Measurements from ENCODE around the gene SELENON. TPM values are rescaled to one million over a fixed set of nuclear protein-coding genes. Genes with fewer than 3 reads are reported as not detected.

The SELENON gene
- total and polyA plus RNA-seq, 2 experiments from 2014 or later = 111 to 123 TPM

DNA sequence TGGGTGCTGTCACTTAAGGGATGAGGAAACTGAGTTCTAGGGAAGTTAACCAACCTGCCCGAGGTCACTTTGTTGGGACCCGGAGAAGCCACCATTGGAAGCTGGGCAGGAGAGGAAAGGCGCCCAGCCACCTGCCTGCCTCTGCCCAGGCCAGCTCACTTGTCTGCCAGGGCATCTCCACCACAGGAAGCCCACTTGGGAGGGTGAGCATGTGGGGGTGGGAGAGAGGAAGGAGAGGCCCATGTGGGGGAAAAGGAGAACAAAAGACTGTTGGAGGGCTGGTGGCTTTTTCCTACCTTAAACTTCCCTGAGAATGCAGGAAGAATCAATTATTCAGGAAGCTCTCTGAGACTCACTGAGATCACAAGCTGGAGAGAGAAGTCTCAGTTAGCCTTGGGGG lies 43.8 kb upstream of the SELENON start:
- Histone ChIP-seq H3K9me3 (ENCODE audit: low read depth) (no peaks in the 10 kb centered on the region), H3K27me3 (no peaks in the 10 kb centered on the region), H3K36me3 (peaks cover 16% of the 10 kb centered on the region), H3K4me3 (no peak overlapping the region), H3K4me1 (ENCODE audit: low read depth) (peaks cover 20% of the 10 kb centered on the region), H3K27ac (no peak overlapping the region)
- DNase-seq (ENCODE audit: low read depth in 1 of 2, low spot score in 1 of 2) = no peak
- TF ChIP-seq, protein P1, sequence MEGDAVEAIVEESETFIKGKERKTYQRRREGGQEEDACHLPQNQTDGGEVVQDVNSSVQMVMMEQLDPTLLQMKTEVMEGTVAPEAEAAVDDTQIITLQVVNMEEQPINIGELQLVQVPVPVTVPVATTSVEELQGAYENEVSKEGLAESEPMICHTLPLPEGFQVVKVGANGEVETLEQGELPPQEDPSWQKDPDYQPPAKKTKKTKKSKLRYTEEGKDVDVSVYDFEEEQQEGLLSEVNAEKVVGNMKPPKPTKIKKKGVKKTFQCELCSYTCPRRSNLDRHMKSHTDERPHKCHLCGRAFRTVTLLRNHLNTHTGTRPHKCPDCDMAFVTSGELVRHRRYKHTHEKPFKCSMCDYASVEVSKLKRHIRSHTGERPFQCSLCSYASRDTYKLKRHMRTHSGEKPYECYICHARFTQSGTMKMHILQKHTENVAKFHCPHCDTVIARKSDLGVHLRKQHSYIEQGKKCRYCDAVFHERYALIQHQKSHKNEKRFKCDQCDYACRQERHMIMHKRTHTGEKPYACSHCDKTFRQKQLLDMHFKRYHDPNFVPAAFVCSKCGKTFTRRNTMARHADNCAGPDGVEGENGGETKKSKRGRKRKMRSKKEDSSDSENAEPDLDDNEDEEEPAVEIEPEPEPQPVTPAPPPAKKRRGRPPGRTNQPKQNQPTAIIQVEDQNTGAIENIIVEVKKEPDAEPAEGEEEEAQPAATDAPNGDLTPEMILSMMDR (IDR thresholded peaks at IDR 0.05; ENCODE audit: low read depth, low read length) = no peak

DNA sequence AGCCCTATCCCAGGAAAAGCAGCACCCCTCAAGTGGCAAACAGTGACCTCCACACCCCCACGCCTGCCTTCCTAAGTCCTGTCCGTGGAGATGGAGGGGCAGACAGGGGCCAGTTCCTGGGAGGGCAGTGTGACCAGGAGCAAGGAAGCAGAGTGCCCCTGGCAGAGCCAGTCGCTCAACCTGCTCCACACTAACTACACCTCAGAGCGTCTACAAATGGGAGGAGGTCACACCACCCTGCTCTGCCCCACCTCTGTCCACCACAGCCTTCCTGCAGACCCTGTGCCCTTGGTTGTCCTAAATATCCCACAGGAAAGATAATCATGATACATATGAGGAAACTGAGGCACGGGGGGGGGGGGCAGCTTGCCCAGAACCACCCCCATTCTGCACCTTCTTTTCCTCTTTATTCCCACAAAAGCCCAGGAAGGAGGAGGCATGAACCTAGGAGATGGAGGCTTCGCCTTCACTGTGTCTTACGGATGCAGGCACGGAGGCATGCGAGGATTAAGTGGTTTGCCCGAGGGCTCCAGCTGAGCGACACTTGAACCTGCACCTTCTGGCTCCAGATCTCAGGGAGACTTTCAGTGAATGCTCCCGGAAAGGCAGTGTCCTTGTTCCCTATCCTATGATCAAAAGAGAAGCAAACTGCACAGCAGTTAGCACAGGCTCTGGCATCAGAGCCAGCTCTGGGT lies 42.7 kb upstream of the SELENON start:
- DNase-seq (ENCODE audit: low read depth in 1 of 2, low spot score in 1 of 2) = no peak
- Histone ChIP-seq H3K4me3 (no peak overlapping the region), H3K4me1 (ENCODE audit: low read depth) (peaks cover 21% of the 10 kb centered on the region), H3K36me3 (peaks cover 16% of the 10 kb centered on the region), H3K27ac (no peak overlapping the region), H3K27me3 (no peaks in the 10 kb centered on the region), H3K9me3 (ENCODE audit: low read depth) (no peaks in the 10 kb centered on the region)
- TF ChIP-seq, protein P1 (IDR thresholded peaks at IDR 0.05; ENCODE audit: low read depth, low read length) = no peak

DNA sequence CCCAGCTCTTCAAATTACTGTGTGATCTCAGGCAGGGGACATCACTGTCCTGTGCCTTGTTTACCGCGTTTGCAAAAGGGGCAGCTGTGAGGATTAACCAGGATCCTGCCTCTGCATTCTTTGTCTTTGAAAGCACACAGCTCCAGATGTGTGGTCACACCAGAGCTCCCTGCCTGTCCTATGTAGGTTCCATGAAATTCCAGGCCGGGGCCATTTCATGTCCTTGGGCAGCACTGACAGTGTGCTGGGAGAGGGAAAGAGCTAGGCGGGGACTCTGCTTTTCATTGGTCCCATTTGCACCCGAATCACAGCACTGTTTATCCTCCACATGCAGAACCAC lies 42.2 kb upstream of the SELENON start:
- Histone ChIP-seq H3K36me3 (peaks cover 16% of the 10 kb centered on the region), H3K9me3 (ENCODE audit: low read depth) (no peaks in the 10 kb centered on the region), H3K27ac (no peak overlapping the region), H3K4me3 (no peak overlapping the region), H3K27me3 (no peaks in the 10 kb centered on the region), H3K4me1 (ENCODE audit: low read depth) (peaks cover 21% of the 10 kb centered on the region)
- TF ChIP-seq, protein P1 (IDR thresholded peaks at IDR 0.05; ENCODE audit: low read depth, low read length) = no peak
- no peak for DNase-seq (ENCODE audit: low read depth in 1 of 2, low spot score in 1 of 2)

DNA sequence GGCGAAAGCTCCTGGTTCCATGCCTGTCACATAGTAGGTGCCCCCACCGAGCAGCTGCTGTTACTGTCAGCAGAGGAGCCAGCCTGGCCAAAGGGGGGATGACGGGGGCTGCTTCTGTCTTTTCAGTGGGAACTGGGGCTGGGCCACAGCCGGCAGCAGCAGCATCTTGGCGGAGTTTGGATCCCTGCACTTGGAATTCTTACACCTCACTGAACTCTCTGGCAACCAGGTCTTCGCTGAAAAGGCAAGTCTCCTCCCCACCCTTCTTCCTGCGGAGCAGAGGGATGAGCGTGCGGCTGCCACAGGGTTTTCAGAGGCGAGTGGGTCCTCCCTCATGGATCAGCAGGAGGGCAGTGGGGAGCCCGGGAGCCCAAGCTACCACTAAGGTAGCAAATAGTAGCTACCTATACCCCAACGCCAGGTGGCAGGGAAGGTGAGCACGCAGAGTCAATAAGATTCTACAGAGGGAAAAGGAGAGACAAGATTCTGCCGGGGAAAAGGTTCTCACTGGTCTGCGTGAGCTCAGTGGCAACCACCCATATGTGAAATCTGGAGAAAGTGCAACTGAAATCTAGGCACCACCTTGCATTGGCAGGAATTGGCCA lies 41.4 kb upstream of the SELENON start:
- Histone ChIP-seq H3K36me3 (peaks cover 13% of the 10 kb centered on the region), H3K4me1 (ENCODE audit: low read depth) (peaks cover 21% of the 10 kb centered on the region), H3K4me3 (no peak overlapping the region), H3K27ac (no peak overlapping the region), H3K9me3 (ENCODE audit: low read depth) (no peaks in the 10 kb centered on the region), H3K27me3 (no peaks in the 10 kb centered on the region)
- DNase-seq (ENCODE audit: low read depth in 1 of 2, low spot score in 1 of 2) = no peak
- TF ChIP-seq, protein P1 (IDR thresholded peaks at IDR 0.05; ENCODE audit: low read depth, low read length) = no peak

DNA sequence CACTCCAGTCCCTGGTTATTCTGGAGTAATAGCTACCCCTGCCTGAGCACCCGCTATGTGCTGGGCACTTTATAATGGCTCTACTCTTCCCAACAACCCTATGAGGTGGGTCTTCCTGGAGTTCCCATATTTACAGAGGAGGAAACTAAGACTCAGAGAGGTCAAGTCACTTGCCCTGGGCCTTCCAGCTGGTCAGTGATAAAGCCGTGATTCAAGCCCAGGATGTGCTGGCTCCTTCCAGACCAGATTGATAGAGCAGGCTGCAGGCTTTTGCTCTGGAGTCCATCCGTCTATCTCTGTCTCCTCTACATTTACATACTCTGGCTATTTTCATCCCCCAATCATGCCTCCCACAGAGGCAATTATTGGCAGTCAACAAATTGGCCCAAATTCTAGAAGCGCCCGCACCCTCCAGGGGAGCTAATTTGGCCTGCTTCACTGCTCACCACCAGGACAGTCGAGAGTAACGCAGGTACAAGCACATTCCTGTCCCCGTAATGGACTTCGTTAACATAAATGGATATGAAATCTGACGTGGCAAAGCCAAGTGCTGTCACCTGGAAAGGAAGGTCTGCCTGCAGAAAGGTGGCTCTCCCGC lies 39.8 kb upstream of the SELENON start:
- DNase-seq (ENCODE audit: low read depth in 1 of 2, low spot score in 1 of 2) = no peak
- TF ChIP-seq, protein P1 (IDR thresholded peaks at IDR 0.05; ENCODE audit: low read depth, low read length) = no peak
- no peaks in the 10 kb centered on the region for H3K27me3 ChIP-seq
- H3K27ac ChIP-seq = peak overlapping the region; percentile 76
- no peak overlapping the region for H3K4me3 ChIP-seq
- peaks cover 22% of the 10 kb centered on the region for H3K4me1 ChIP-seq (ENCODE audit: low read depth)
- peaks cover 6% of the 10 kb centered on the region for H3K36me3 ChIP-seq
- H3K9me3 ChIP-seq (ENCODE audit: low read depth) = no peaks in the 10 kb centered on the region

Measured in cardiac muscle cell (in vitro differentiated cells and primary cell).